NCI-H1694 (cell line): ENCODE results near the gene LPAR5.

Experiments used
- DNase-seq: peaks from one replicate; lab custom pipeline; 2025; lab: John Stamatoyannopoulos, UW

Gene LPAR5

GRCh38 chr12:6638305-6638704 is 2.5 kb upstream of the LPAR5 start:
- no peak for DNase-seq

GRCh38 chr12:6635375-6635855 is 344 bp downstream of the LPAR5 start:
- no peak for DNase-seq

GRCh38 chr12:6632026-6632983 is 3.5 kb downstream of the LPAR5 start:
- DNase-seq, result peak; percentile 65

- no peak for DNase-seq
Measured at GRCh38 chr12:6631549-6631961, 4.2 kb downstream of the LPAR5 start.

GRCh38 chr12:6630736-6631135 is 5.0 kb downstream of the LPAR5 start:
- DNase-seq, result no peak

- DNase-seq, result no peak
Measured at GRCh38 chr12:6627616-6628015, 8.1 kb downstream of the LPAR5 start.

- DNase-seq, result no peak
Measured at GRCh38 chr12:6626654-6627283, 9.0 kb downstream of the LPAR5 start.

GRCh38 chr12:6620885-6621274 is 14.9 kb downstream of the LPAR5 start:
- DNase-seq, result no peak

- no peak for DNase-seq
Measured at GRCh38 chr12:6620137-6620884, 15.4 kb downstream of the LPAR5 start.

GRCh38 chr12:6618483-6619225 is 17.1 kb downstream of the LPAR5 start:
- no peak for DNase-seq

GRCh38 chr12:6615802-6616201 is 20.0 kb downstream of the LPAR5 start:
- DNase-seq, result no peak

- no peak for DNase-seq
Measured at GRCh38 chr12:6614513-6615172, 21.1 kb downstream of the LPAR5 start.

GRCh38 chr12:6613776-6614512 is 21.8 kb downstream of the LPAR5 start:
- peak; percentile 96 for DNase-seq

GRCh38 chr12:6613015-6613775 is 22.6 kb downstream of the LPAR5 start:
- peak; percentile 44 for DNase-seq

GRCh38 chr12:6612652-6613014 is 23.1 kb downstream of the LPAR5 start:
- DNase-seq, result no peak

GRCh38 chr12:6612247-6612646 is 23.5 kb downstream of the LPAR5 start:
- DNase-seq, result no peak

- DNase-seq, result no peak
Measured at GRCh38 chr12:6608592-6609281, 27.0 kb downstream of the LPAR5 start.

GRCh38 chr12:6607751-6608591 is 27.8 kb downstream of the LPAR5 start:
- peak; percentile 72 for DNase-seq
